Small intestine (tissue), 7 donors: ENCODE measurements around the gene TUBA8. TPM values are rescaled to one million over a fixed set of nuclear protein-coding genes. Genes with fewer than 3 reads are reported as not detected.
"Not testable (repeated sequence)": the region's sequence is repeated elsewhere in the genome, so short reads cannot be mapped to it uniquely, and the experiment has no call there.

Experiments
- DNase-seq, 2 donors: peaks; one replicate each; pipeline versions ENCODE4 v3.0.0 to v3.0.0-alpha.2; 2013
- FAIRE-seq: peaks from 2 replicates; lab custom pipeline; 2012; peaks lifted over from hg19 to GRCh38; lab: Jason Lieb, UNC
- H3K27ac ChIP-seq, 3 donors: one replicate each; pipeline ENCODE4 v1.5.1; 2013; ENCODE audit warnings: low read length in 2 of 3, mild to moderate bottlenecking in 2 of 3, control low read depth in 1 of 3, inconsistent platforms in 1 of 3, low read depth in 1 of 3, moderate library complexity in 1 of 3
- H3K27me3 ChIP-seq, 3 donors: one replicate each; pipeline ENCODE4 v1.6.1; 2013; ENCODE audit warnings: low read length in 3 of 3, inconsistent platforms in 1 of 3; ENCODE audit not compliant: control insufficient read depth in 3 of 3, insufficient read depth in 3 of 3
- H3K36me3 ChIP-seq, 3 donors: one replicate each; pipeline ENCODE4 v1.6.1; 2013; ENCODE audit warnings: low read length in 3 of 3, inconsistent platforms in 1 of 3, low read depth in 1 of 3, mild to moderate bottlenecking in 1 of 3, moderate library complexity in 1 of 3; ENCODE audit not compliant: control insufficient read depth in 3 of 3, insufficient read depth in 2 of 3
- H3K4me1 ChIP-seq, 3 donors: one replicate each; pipeline ENCODE4 v1.6.1; 2013; ENCODE audit warnings: low read length in 2 of 3, inconsistent platforms in 1 of 3, low read depth in 1 of 3, mild to moderate bottlenecking in 1 of 3, moderate library complexity in 1 of 3; ENCODE audit not compliant: control insufficient read depth in 3 of 3, insufficient read depth in 2 of 3
- H3K4me3 ChIP-seq, 3 donors: one replicate each; pipeline ENCODE4 v1.5.1; 2013; ENCODE audit warnings: low read length in 3 of 3, control low read depth in 1 of 3, inconsistent platforms in 1 of 3, low read depth in 1 of 3, mild to moderate bottlenecking in 1 of 3, moderate library complexity in 1 of 3
- H3K9me3 ChIP-seq, 2 donors: one replicate each; pipeline ENCODE4 v1.6.1; 2013; ENCODE audit warnings: low read depth in 1 of 2, low read length in 1 of 2; ENCODE audit not compliant: control insufficient read depth in 2 of 2, insufficient read depth in 1 of 2
- WGBS, 3 donors: extraction: QIAGEN DNeasy Blood & Tissue Kit; methylation state at CpG; one replicate each; pipeline ENCODE4 v1.1.7; 2013; 5-methylcytosine and 5-hydroxymethylcytosine counted together
- polyA plus RNA-seq, 4 donors: library from polyadenylated mRNA; stranded (reverse) in 3 of 4; unstranded in 1 of 4; fragments of 200-250 nt in 3 of 4; fragments of 120-200 nt in 1 of 4; gene quantifications; one replicate each; pipeline versions ENCODE4 v1.2.1 to v1.2.3, GENCODE V29; 2013
- donor health status: healthy with polysubstance abuse.
- donor health status: control.
- donor health status: control.
- donor health status: Bipolar disorder and iron deficiency.
- donor health status: healthy.

Gene TUBA8
- polyA plus RNA-seq, 4 donors = 1.6 to 5.8 (median 4.5) TPM

- DNase-seq (no peak), FAIRE-seq (no peak)
- WGBS, 3 donors = 89 to 96% (median 95%) methylated on average over 13 of the region's 13 CpGs
- peaks cover 0 to 16% (median 0%) of the 10 kb centered on the region in 3 donors for H3K36me3 ChIP-seq
- H3K27ac ChIP-seq = no peak overlapping the region
- no peak overlapping the region for H3K4me3 ChIP-seq
- H3K9me3 ChIP-seq = no peaks in the 10 kb centered on the region
- no peaks in the 10 kb centered on the region for H3K4me1 ChIP-seq
- H3K27me3 ChIP-seq = no peaks in the 10 kb centered on the region
Measured at GRCh38 chr22:18121506-18121905, 10.9 kb downstream of the TUBA8 start.

- FAIRE-seq = no peak
- 85 to 87% (median 86%) methylated on average over 5 of the region's 5 CpGs for WGBS, 3 donors
- peaks cover 0 to 21% (median 0%) of the 10 kb centered on the region in 3 donors for H3K36me3 ChIP-seq
Measured at GRCh38 chr22:18121954-18122554, 11.4 kb downstream of the TUBA8 start.

GRCh38 chr22:18123476-18124025, 12.9 kb downstream of the TUBA8 start:
- peaks cover 0 to 24% (median 0%) of the 10 kb centered on the region in 3 donors for H3K36me3 ChIP-seq
- 97 to 98% (median 98%) methylated on average over 19 of the region's 19 CpGs for WGBS, 3 donors
- H3K4me1 ChIP-seq, H3K27me3 ChIP-seq, H3K9me3 ChIP-seq, DNase-seq, FAIRE-seq, H3K4me3 ChIP-seq, H3K27ac ChIP-seq: not testable (repeated sequence)

More at GRCh38 chr22:18121954-18122554, 11.4 kb downstream of the TUBA8 start:
- no peaks in the 10 kb centered on the region for H3K4me1 ChIP-seq
- H3K27ac ChIP-seq = no peak overlapping the region
- H3K9me3 ChIP-seq = no peaks in the 10 kb centered on the region
- no peak overlapping the region for H3K4me3 ChIP-seq
- H3K27me3 ChIP-seq = no peaks in the 10 kb centered on the region
- no peak for DNase-seq

- Histone ChIP-seq H3K36me3 (peaks cover 0 to 31% (median 0%) of the 10 kb centered on the region in 3 donors), H3K9me3 (no peaks in the 10 kb centered on the region), H3K27ac (no peak overlapping the region), H3K27me3 (no peaks in the 10 kb centered on the region), H3K4me3 (no peak overlapping the region), H3K4me1 (no peaks in the 10 kb centered on the region)
- no peak for FAIRE-seq
- 97 to 98% (median 98%) methylated on average over 18 of the region's 18 CpGs for WGBS, 3 donors
- no peak for DNase-seq
Measured at GRCh38 chr22:18126606-18127005, 16.0 kb downstream of the TUBA8 start.

- no peak for FAIRE-seq
- WGBS, 3 donors = 85 to 94% (median 91%) methylated on average over 8 of the region's 8 CpGs
- Histone ChIP-seq H3K4me3 (no peak overlapping the region), H3K4me1 (no peaks in the 10 kb centered on the region), H3K9me3 (no peaks in the 10 kb centered on the region), H3K36me3 (peaks cover 0 to 23% (median 0%) of the 10 kb centered on the region in 3 donors), H3K27ac (no peak overlapping the region), H3K27me3 (no peaks in the 10 kb centered on the region)
- no peak for DNase-seq
Measured at GRCh38 chr22:18130018-18130417, 19.4 kb downstream of the TUBA8 start.

- peaks cover 0 to 23% (median 0%) of the 10 kb centered on the region in 3 donors for H3K36me3 ChIP-seq
- WGBS, 3 donors = 93 to 95% (median 94%) methylated on average over 20 of the region's 20 CpGs
- FAIRE-seq (no peak), DNase-seq (no peak)
- H3K27ac ChIP-seq = no peak overlapping the region
- no peaks in the 10 kb centered on the region for H3K27me3 ChIP-seq
- H3K4me3 ChIP-seq = no peak overlapping the region
- H3K9me3 ChIP-seq = no peaks in the 10 kb centered on the region
- no peaks in the 10 kb centered on the region for H3K4me1 ChIP-seq
Measured at GRCh38 chr22:18130699-18131429, 20.3 kb downstream of the TUBA8 start.

- Histone ChIP-seq H3K9me3 (no peaks in the 10 kb centered on the region), H3K36me3 (peaks cover 0 to 12% (median 0%) of the 10 kb centered on the region in 3 donors), H3K4me1 (no peaks in the 10 kb centered on the region), H3K4me3 (no peak overlapping the region), H3K27ac (no peak overlapping the region), H3K27me3 (no peaks in the 10 kb centered on the region)
- DNase-seq (no peak), FAIRE-seq (no peak)
- WGBS, 3 donors = 73 to 78% (median 74%) methylated on average over 2 of the region's 2 CpGs
Measured at GRCh38 chr22:18133452-18133851, 22.8 kb downstream of the TUBA8 start.

- FAIRE-seq (no peak), DNase-seq (no peak)
- Histone ChIP-seq H3K27me3 (no peaks in the 10 kb centered on the region), H3K27ac (no peak overlapping the region), H3K9me3 (peaks cover 0 to 2% of the 10 kb centered on the region in 2 donors), H3K4me1 (no peaks in the 10 kb centered on the region), H3K4me3 (no peak overlapping the region), H3K36me3 (no peaks in the 10 kb centered on the region)
- WGBS, 3 donors = 90 to 93% (median 92%) methylated on average over 21 of the region's 21 CpGs
Measured at GRCh38 chr22:18136563-18137320, 26.1 kb downstream of the TUBA8 start.
